PC-3 (cell line): ENCODE results near the gene AKNA. TPM values are rescaled to one million over a fixed set of nuclear protein-coding genes. Genes with fewer than 3 reads are reported as not detected.
A peak's percentile ranks its signal among the peaks of the same experiment; 100 is the strongest.

Source experiments
- ATAC-seq: fragments of 200-7000 bp; cut with Tn5 transposase; 2 replicates; pipeline ENCODE4 v1.9.1; 2020; ENCODE audit warnings: mild to moderate bottlenecking, moderate library complexity
- BruUV-seq: library from RNA; stranded (reverse); fragments of 400-500 nt; replicated peaks from 2 replicates; lab custom pipeline; 2021; lab: Mats Ljungman, UMichigan
- CTCF ChIA-PET: fragments of 300-600 bp; sonication (Branson Sonifier 250); formaldehyde crosslinking; loops from one replicate; lab custom pipeline; 2022; ENCODE audit warnings: antibody characterized with exemption; lab: Charles Lee
- POLR2A ChIA-PET: fragments of 300-600 bp; sonication (Branson Sonifier 250); formaldehyde crosslinking; loops from one replicate; lab custom pipeline; 2022; ENCODE audit warnings: antibody characterized with exemption; ENCODE audit not compliant: unreplicated experiment; lab: Charles Lee
- DNase-seq: peaks from one replicate; pipeline ENCODE4 v3.0.0-alpha.2; 2015
- H2AFZ ChIP-seq: fragments of 300-600 bp; sonication (generic); 2 replicates; pipeline ENCODE4 v1.6.0; 2016; ENCODE audit warnings: antibody characterized with exemption, low read length
- H3F3A ChIP-seq: fragments of 300-600 bp; sonication (generic); one replicate; pipeline ENCODE4 v1.6.0; 2017; ENCODE audit warnings: antibody characterized with exemption, low read length, control low read depth, mild to moderate bottlenecking; ENCODE audit not compliant: unreplicated experiment
- H3K27ac ChIP-seq: fragments of 300-600 bp; sonication (generic); 2 replicates; pipeline ENCODE4 v1.5.1; 2016; ENCODE audit warnings: mild to moderate bottlenecking, low read length
- H3K27me3 ChIP-seq: fragments of 300-600 bp; sonication (generic); 2 replicates; pipeline ENCODE4 v1.6.1; 2016; ENCODE audit warnings: low read length, mixed read lengths
- H3K36me3 ChIP-seq: fragments of 300-600 bp; sonication (generic); 2 replicates; pipeline ENCODE4 v1.6.1; 2016; ENCODE audit warnings: low read depth, mixed run types, low read length, mixed read lengths
- H3K4me1 ChIP-seq: fragments of 300-600 bp; sonication (generic); 2 replicates; pipeline ENCODE4 v1.5.1; 2016; ENCODE audit warnings: low read length; ENCODE audit not compliant: insufficient read depth
- H3K4me2 ChIP-seq: fragments of 300-600 bp; sonication (generic); 2 replicates; pipeline ENCODE4 v1.6.0; 2016; ENCODE audit warnings: low read length
- H3K4me3 ChIP-seq: fragments of 300-600 bp; sonication (generic); 2 replicates; pipeline ENCODE4 v1.5.1; 2016; ENCODE audit warnings: mild to moderate bottlenecking, low read length, mixed read lengths
- H3K79me2 ChIP-seq: fragments of 300-600 bp; sonication (generic); 2 replicates; pipeline ENCODE4 v1.6.1; 2017; ENCODE audit warnings: low read length, mixed read lengths
- H3K9ac ChIP-seq: fragments of 300-600 bp; sonication (generic); 2 replicates; pipeline ENCODE4 v1.6.0; 2016; ENCODE audit warnings: mild to moderate bottlenecking, low read length
- H3K9me2 ChIP-seq: fragments of 300-600 bp; sonication (generic); replicated peaks from 2 replicates; pipeline ENCODE4 v1.6.1; 2016; ENCODE audit warnings: mixed run types, low read length, mixed read lengths
- H3K9me3 ChIP-seq: fragments of 300-600 bp; sonication (generic); 2 replicates; pipeline ENCODE4 v1.6.1; 2016; ENCODE audit warnings: low read length, mixed read lengths
- H4K20me1 ChIP-seq: fragments of 300-600 bp; sonication (generic); 2 replicates; pipeline ENCODE4 v1.6.1; 2016; ENCODE audit warnings: low read length, mixed read lengths
- CTCF ChIP-seq: fragments of 300-600 bp; sonication (generic); conservative IDR thresholded peaks from 2 replicates; pipeline ENCODE4 v1.5.1; 2017; ENCODE audit warnings: antibody characterized with exemption, low read depth, mild to moderate bottlenecking, low read length
- EZH2 ChIP-seq: fragments of 300-600 bp; sonication (generic); IDR thresholded peaks from one replicate; pipeline ENCODE4 v1.6.1; 2017; ENCODE audit warnings: antibody characterized with exemption, mild to moderate bottlenecking, low read length; ENCODE audit not compliant: unreplicated experiment
- EZH2phosphoT487 ChIP-seq: fragments of 300-600 bp; sonication (generic); IDR thresholded peaks from 2 replicates; pipeline ENCODE4 v1.6.1; 2018; ENCODE audit warnings: mild to moderate bottlenecking, antibody characterized with exemption, low read length, borderline replicate concordance
- intact Hi-C: fragments of 100-400 bp; cut with micrococcal nuclease; formaldehyde crosslinking; loops from 2 replicates; pipeline ENCODE4 v1.9.0; 2023
- total RNA-seq: library from RNA; depleted of rRNA; stranded (reverse); fragments of >200 nt; gene quantifications from 2 replicates; pipeline ENCODE4 v1.2.3, GENCODE V29; 2014

The AKNA gene
- total RNA-seq, 1 experiment from 2014 or later: 9.1 TPM

GRCh38 chr9:114397848-114398605 is 10.2 kb upstream of the AKNA start:
- Histone ChIP-seq H3K4me2 (peak overlapping the region; percentile 95), H3K27ac (peak overlapping the region; percentile 50), H3K4me3 (peak overlapping the region; percentile 85), H3K36me3 (no peaks in the 10 kb centered on the region), H3K9me2 (no peaks in the 10 kb centered on the region), H3K79me2 (peaks cover 10% of the 10 kb centered on the region; the same call in 1 of the 2 replicates), H2AFZ (peak overlapping the region; percentile 86), H3K27me3 (no peaks in the 10 kb centered on the region), H3K4me1 (peaks cover 7% of the 10 kb centered on the region; the same call in 1 of the 2 replicates), H3F3A (no peaks in the 10 kb centered on the region), H3K9me3 (no peaks in the 10 kb centered on the region), H4K20me1 (no peaks in the 10 kb centered on the region), H3K9ac (peak overlapping the region; percentile 68)
- no peak for TF ChIP-seq CTCF
- intact Hi-C loops: no loop called here
- ATAC-seq (peak; percentile 88), DNase-seq (peak; percentile 87)
- ChIA-PET POLR2A (no interaction called here), CTCF (no interaction called here)
- no TSS peak for BruUV-seq

DNA sequence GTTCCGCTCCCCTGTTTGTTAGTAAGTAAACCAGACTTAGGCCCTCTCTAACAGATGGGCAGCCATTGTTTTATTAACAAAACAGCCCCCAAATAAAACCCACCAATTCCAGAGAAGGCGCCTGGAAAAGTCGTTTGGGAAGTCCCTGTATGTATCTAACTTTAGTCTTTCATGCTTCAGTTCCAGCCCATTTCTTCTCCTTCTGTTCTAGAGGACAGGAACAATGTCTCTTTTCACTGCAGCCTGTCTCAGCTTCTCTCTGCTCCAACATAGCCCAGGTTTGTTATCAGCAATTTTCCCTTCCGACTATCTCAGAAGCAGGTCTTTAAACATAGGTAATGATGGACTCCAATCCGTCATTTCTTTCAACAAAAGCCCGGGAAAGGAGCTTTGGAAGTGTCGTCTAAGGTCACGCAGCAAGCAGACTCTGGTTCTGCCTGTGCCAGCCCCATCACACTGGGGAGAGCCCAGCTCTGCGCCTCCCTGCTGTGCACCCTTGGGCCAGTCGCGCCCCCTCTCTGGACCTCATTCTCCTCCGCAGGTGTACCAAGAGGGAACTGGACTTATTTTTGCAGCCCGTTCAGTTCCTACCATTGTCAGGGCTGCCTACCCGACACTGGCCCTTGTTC is 9.6 kb upstream of the AKNA start:
- no peaks in the 10 kb centered on the region for H3K9me2 ChIP-seq
- CTCF ChIA-PET: no interaction called here
- peak overlapping the region; percentile 68 for H3K9ac ChIP-seq
- ATAC-seq (peak; percentile 7), DNase-seq (no peak)
- no peaks in the 10 kb centered on the region for H3K27me3 ChIP-seq
- POLR2A ChIA-PET: no interaction called here
- BruUV-seq: TSS peak; percentile 62
- H4K20me1 ChIP-seq: no peaks in the 10 kb centered on the region
- no peaks in the 10 kb centered on the region for H3K36me3 ChIP-seq
- no peak for TF ChIP-seq EZH2phosphoT487
- TF ChIP-seq EZH2: no peak
- no peak for TF ChIP-seq CTCF
- H3K4me1 ChIP-seq: peaks cover 14% of the 10 kb centered on the region
- no peaks in the 10 kb centered on the region for H3K9me3 ChIP-seq
- peak overlapping the region; percentile 95 for H3K4me2 ChIP-seq
- H2AFZ ChIP-seq: peak overlapping the region; percentile 86
- peak overlapping the region; percentile 85 for H3K4me3 ChIP-seq
- peaks cover 10% of the 10 kb centered on the region; the same call in 1 of the 2 replicates for H3K79me2 ChIP-seq
- intact Hi-C loops: no loop called here
- H3K27ac ChIP-seq: no peak overlapping the region
- no peaks in the 10 kb centered on the region for H3F3A ChIP-seq
